ENCODE results near the gene MAP2K2. TPM values are rescaled to one million over a fixed set of nuclear protein-coding genes. Genes with fewer than 3 reads are reported as not detected.
"Not testable (repeated sequence)": the region's sequence is repeated elsewhere in the genome, so short reads cannot be mapped to it uniquely, and the experiment has no call there.

The MAP2K2 gene
- 100 to 1,000 TPM; 144 to 157 TPM for total RNA-seq

DNA sequence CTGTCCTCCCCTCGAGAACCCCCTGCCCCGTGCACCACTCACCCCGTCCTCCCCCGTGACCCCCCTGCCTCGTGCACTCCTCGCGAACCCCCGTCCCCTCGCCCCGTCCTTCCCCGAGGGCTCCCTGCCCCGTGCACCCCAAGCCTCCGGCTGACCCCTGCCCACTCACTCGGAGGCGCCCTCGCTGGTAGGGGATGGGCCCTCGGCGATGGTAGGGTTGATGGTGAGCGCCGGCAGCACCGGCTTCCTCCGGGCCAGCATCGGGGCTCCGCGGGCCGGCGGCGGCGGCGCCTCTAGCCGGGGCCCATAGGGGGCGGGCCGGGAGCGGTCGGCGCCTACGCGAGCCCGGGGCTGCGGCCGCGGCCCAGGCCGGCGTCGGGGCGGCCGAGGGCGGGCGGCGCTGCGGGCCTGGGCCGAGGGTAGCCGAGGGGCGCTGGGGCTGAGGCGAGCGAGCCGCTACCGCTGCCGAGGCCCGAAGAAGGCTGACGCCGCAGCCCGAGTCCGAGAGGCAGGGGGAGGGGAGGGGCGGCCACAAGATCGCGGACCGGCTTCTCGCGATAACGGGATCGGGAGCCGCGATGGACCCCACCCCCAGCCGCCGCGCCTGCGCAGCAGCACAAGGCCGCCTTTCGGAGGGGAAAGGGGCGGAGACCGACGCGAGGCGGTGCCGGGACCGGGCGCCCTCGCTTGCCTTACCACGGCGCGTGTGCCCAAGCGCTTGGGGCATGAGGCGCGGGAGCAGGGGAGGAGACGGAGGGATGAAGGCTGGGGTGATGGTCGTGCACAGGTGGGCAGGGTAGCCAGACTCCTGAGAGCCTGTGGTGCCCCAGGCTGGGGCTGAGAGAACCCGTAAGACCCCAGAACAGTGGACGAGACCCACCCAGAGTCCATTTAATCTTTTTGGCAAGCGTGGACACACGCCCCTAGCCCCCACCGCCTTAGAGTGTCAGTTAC lies at the start of gene MAP2K2:
Gene MAP2K2, minus strand, starts transcription at position 508 of the 954 bp plus-strand sequence. Its CDS starts 247 bp downstream, at position 261.
- Mint-ChIP-seq H3K36me3 (ENCODE audit: insufficient read depth in 2 of 2) (peaks cover 2 to 4% of the 10 kb centered on the region in 2 donors), H3K9me3 (no peaks in the 10 kb centered on the region), H3K4me3 (peak within 1 kb of the TSS; percentile 92 to 99), H3K27ac (peak within 1 kb of the TSS; percentile 94), H3K4me1 (ENCODE audit: low read depth) (peaks cover 26% of the 10 kb centered on the region), H3K27me3 (ENCODE audit: low read depth) (no peaks in the 10 kb centered on the region)
- ATAC-seq (replicated peaks in 1 of 2) (peak; percentile 95 to 96), DNase-seq (peak; percentile 97 to 98)

DNA sequence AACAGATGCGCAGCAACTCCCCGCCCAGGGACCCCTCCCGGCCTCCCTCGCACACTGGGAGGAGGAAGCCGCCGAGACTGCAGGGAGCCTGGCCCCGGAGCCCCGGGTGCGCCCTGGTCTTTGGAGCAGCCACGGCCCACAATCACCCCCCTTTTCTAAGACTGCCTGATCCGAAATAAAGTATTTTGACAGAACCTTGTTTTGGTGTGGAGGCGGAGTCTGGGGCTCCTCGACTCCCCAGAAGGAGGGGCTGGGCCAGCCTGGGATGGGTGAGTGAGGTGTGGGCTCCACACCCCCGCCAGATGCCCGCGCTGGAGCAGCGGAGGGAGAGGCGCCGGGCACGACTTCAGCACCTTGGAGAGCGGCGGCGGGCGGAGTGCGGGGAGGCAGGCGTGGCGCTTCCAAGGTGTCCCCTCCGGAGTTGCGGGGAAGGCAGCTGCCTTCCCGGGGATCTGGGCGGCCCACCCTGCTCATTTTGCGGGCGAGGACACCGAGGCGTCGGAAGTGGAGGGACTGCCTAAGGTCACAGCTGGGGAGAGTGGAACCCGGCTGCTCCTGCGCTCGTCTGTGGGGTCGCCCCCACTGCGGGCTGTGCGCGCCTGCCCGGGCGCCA lies 49.0 kb upstream of the MAP2K2 start:
- no peak overlapping the region for H3K27ac Mint-ChIP-seq
- no peak overlapping the region for H3K4me3 Mint-ChIP-seq
- peak; percentile 74 to 77 for ATAC-seq (replicated peaks in 1 of 2)

DNA sequence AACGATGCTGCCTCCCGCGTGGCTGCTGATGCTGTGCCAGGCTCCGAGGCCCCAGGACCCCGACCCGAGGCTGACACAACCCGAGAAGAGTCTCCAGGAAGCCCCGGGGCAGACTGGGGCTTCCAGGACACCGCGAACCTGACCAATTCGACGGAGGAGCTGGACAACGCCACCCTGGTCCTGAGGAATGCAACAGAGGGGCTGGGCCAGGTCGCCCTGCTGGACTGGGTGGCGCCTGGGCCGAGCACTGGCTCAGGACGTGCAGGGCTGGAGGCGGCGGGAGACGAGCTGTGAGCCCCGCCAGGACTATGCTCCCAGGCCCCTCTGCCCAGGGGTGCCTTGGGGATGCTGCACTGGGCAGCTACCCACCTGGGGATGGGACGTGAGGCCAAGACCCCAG lies 47.8 kb upstream of the MAP2K2 start:
- DNase-seq (no peak), ATAC-seq (replicated peaks in 1 of 2) (no peak)
- peaks cover 9% of the 10 kb centered on the region for H3K4me1 Mint-ChIP-seq (ENCODE audit: low read depth)

More for the DNA sequence above, 49.0 kb upstream of the MAP2K2 start:
- Mint-ChIP-seq H3K4me1 (ENCODE audit: low read depth) (peaks cover 9% of the 10 kb centered on the region), H3K36me3 (ENCODE audit: insufficient read depth in 2 of 2) (no peaks in the 10 kb centered on the region), H3K27me3 (ENCODE audit: low read depth) (peaks cover 18% of the 10 kb centered on the region), H3K9me3 (no peaks in the 10 kb centered on the region)
- peak; percentile 75 to 78 for DNase-seq

DNA sequence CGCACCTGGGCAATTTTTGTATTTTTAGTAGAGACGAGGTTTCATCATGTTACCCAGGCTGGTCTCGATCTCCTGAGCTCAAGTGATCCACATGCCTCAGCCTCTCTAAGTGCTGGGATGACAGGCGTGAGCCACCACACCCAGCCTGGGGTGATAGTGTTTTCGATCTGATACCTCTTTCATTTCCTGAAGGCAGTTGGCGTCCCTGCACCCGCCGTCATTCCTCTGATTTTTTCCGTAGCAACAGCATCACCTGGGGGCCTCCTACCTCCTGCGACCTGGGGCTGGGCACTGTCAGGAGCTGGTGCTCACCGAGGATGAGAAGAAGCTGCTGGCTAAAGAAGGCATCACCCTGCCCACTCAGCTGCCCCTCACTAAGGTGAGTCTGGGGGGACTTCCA lies 40.3 kb upstream of the MAP2K2 start:
- no peak for DNase-seq
- H3K36me3 Mint-ChIP-seq (ENCODE audit: insufficient read depth in 2 of 2), result no peaks in the 10 kb centered on the region
- H3K27ac Mint-ChIP-seq, result no peak overlapping the region
- peaks cover 9% of the 10 kb centered on the region for H3K27me3 Mint-ChIP-seq (ENCODE audit: low read depth)
- H3K4me1 Mint-ChIP-seq (ENCODE audit: low read depth), result no peaks in the 10 kb centered on the region
- no peaks in the 10 kb centered on the region for H3K9me3 Mint-ChIP-seq
- no peak overlapping the region for H3K4me3 Mint-ChIP-seq
- no peak for ATAC-seq (replicated peaks in 1 of 2)

More for the DNA sequence above, 47.8 kb upstream of the MAP2K2 start:
- Mint-ChIP-seq H3K9me3 (no peaks in the 10 kb centered on the region), H3K27ac (no peak overlapping the region), H3K36me3 (ENCODE audit: insufficient read depth in 2 of 2) (no peaks in the 10 kb centered on the region), H3K4me3 (no peak overlapping the region), H3K27me3 (ENCODE audit: low read depth) (peaks cover 18% of the 10 kb centered on the region)

DNA sequence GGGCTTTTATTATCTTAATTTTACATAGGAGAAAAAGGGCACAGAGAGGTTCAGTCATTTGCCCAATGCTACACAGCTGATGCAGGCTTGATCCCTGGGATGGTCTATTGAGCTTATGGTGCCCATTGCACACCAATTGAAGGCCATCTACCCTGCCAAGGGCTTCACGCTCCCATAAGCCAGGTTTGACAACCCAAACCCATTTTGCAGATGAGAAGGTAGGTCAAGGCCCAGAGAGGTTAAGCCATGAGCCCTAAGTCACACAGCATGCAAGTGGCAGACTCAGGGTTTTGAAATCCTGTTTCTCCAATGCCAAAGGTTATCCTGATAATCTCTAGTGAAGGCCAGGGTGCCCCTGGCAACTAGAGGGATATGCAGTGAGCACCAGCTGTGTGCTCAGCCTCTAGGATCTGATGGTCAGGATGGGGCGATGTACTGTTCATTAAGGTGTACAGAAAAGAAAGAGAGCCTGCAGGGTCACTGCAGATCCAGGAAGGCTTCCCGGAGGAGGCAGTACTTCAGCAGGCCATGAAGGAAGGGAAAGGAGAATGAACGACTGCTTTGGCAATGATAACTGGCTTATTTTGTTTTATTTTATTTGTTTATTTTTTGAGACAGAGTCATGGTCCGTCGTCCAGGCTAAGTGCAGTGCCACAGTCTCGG lies 37.6 kb upstream of the MAP2K2 start:
- Mint-ChIP-seq H3K36me3 (ENCODE audit: insufficient read depth in 2 of 2) (no peaks in the 10 kb centered on the region), H3K27ac (no peak overlapping the region), H3K4me3 (no peak overlapping the region), H3K27me3 (ENCODE audit: low read depth) (peaks cover 9% of the 10 kb centered on the region), H3K9me3 (no peaks in the 10 kb centered on the region), H3K4me1 (ENCODE audit: low read depth) (no peaks in the 10 kb centered on the region)
- DNase-seq (no peak), ATAC-seq (replicated peaks in 1 of 2) (no peak)

DNA sequence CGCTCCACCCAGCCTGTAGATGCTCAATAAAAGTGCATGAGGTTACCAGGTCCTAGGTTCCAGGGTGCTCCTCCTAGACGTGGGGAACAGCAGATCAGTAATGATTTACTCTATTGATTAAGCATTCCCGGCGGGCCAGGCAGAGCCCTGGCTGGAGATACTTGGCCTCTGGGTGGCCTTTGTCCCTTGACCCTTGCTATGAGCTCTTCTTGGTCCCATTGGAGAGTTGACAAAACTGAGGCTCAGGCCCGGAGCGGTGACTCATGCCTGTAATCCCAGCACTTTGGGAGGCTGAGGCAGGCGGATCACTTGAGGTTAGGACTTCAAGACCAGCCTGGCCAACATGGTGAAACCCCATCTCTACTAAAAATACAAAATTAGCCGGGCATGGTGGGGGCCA lies 34.0 kb upstream of the MAP2K2 start:
- not testable (repeated sequence) for H3K27ac Mint-ChIP-seq; H3K4me3 Mint-ChIP-seq; H3K9me3 Mint-ChIP-seq; DNase-seq; H3K27me3 Mint-ChIP-seq (ENCODE audit: low read depth); H3K36me3 Mint-ChIP-seq (ENCODE audit: insufficient read depth in 2 of 2); H3K4me1 Mint-ChIP-seq (ENCODE audit: low read depth); ATAC-seq (replicated peaks in 1 of 2)

DNA sequence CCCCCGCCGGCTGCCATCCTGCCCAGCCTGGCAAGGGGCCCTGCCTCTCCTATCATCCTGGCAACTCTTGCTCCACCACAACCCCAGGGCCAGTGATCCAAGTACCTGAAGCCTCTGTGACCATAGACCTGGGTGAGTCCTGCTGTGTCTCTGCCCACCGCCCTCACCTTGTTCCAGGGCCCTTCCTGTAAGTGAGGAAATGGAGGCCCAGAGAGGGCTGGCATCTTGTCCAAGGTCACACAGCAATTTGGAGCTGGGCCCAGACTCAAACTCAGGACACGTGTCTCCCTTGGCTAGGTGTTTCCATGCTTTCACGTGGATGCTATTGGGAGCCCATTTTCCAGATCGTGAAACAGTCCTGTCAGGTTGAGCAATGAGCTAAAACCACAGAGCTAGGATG lies 33.2 kb upstream of the MAP2K2 start:
- ATAC-seq (replicated peaks in 1 of 2) (no peak), DNase-seq (no peak)
- Mint-ChIP-seq H3K4me3 (no peak overlapping the region), H3K9me3 (no peaks in the 10 kb centered on the region), H3K27me3 (ENCODE audit: low read depth) (no peaks in the 10 kb centered on the region), H3K4me1 (ENCODE audit: low read depth) (peaks cover 14% of the 10 kb centered on the region), H3K27ac (no peak overlapping the region), H3K36me3 (ENCODE audit: insufficient read depth in 2 of 2) (no peaks in the 10 kb centered on the region)

DNA sequence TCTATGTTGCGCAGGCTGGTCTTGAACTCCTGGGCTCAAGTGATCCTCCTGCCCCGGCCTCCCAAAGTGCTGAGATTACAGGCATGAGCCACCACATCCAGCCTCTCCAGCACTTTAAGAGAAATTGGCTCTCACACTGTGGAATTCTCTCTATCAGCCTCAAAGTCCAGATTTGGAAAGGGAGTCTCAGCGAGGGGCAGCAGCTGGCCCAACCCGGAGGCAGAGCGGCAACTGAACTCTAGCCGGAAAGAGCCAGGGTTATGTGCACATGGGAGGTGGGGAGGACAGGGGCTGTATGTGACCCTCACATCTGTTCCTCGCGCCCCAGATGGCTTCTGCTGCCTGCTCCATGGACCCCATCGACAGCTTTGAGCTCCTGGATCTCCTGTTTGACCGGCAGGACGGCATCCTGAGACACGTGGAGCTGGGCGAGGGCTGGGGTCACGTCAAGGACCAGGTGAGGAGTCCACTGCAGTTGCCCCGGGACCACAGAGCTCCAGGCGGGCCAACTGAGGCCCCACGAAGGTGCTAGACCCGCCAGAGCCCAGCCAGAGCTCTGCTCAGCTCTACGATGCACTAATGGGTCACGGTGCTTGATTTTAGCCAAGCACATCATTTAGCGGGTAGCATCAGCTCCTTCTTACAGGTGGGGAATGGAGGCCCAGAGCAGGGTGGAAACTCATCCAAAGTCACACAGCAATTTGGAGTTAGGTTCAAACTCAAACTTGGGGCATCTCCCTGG lies 30.8 kb upstream of the MAP2K2 start:
- no peaks in the 10 kb centered on the region for H3K36me3 Mint-ChIP-seq (ENCODE audit: insufficient read depth in 2 of 2)
- ATAC-seq (replicated peaks in 1 of 2) (no peak), DNase-seq (no peak)
- no peaks in the 10 kb centered on the region for H3K9me3 Mint-ChIP-seq
- H3K4me3 Mint-ChIP-seq, result no peak overlapping the region
- peaks cover 14% of the 10 kb centered on the region for H3K4me1 Mint-ChIP-seq (ENCODE audit: low read depth)
- no peaks in the 10 kb centered on the region for H3K27me3 Mint-ChIP-seq (ENCODE audit: low read depth)
- no peak overlapping the region for H3K27ac Mint-ChIP-seq

DNA sequence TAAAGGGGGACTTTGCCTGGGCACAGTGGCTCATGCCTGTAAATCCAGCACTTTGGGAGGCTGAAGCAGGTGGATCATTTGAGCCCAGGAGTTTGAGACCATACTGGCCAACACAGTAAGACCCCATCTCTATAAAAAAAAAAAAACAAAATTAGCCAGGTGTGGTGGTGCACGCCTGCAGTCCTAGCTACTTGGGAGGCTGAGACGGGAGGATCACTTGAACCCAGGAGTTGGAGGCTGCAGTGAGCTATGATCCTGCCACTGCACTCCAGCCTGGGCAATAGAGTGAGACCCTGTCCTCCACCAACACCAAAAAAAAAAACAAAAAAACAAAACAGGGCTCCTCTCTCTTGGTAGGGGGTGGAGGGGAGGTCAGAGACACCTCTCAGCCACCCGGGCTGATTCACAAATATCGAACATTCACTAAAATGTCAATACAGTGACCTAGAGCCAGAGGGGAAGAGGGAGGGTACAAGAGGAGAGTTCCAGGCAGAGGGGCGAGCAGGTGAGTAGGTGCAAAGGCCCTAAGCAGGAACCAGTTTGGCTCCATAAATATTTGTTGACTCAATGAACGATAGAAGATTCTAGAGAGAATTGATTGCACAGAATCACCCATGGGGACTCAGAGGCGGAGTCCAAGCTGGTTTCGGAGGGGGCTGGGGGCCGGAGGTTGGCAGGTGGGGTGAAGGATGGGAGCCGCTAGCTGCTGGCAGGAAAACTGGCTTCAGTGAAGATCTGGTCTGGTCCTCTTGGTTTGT lies 28.5 kb upstream of the MAP2K2 start:
- no peaks in the 10 kb centered on the region for H3K36me3 Mint-ChIP-seq (ENCODE audit: insufficient read depth in 2 of 2)
- H3K27me3 Mint-ChIP-seq (ENCODE audit: low read depth), result no peaks in the 10 kb centered on the region
- peaks cover 14% of the 10 kb centered on the region for H3K4me1 Mint-ChIP-seq (ENCODE audit: low read depth)
- H3K27ac Mint-ChIP-seq, result no peak overlapping the region
- no peak for DNase-seq
- ATAC-seq (replicated peaks in 1 of 2), result no peak
- H3K9me3 Mint-ChIP-seq, result no peaks in the 10 kb centered on the region
- H3K4me3 Mint-ChIP-seq, result no peak overlapping the region

DNA sequence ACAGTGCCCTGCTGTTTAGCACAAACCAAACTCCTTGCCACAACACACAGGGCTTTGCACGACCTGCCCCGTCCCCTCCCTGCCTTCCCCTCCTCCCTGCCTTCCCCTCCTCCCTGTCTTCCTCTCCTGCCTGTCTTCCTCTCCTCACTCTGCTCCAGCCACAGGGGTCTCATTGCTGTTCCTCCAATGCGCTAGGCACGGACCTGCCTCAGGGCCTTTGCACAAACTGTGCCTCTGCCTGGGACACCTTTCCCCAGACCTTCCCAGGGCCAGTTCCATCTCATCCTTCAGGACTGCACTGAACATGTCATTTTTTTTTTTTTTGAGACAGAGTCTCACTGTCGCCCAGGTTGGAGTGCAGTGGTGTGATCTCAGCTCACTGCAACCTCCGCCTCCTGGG lies 27.7 kb upstream of the MAP2K2 start:
- Mint-ChIP-seq H3K27me3 (ENCODE audit: low read depth) (no peaks in the 10 kb centered on the region), H3K27ac (no peak overlapping the region), H3K9me3 (no peaks in the 10 kb centered on the region), H3K36me3 (ENCODE audit: insufficient read depth in 2 of 2) (no peaks in the 10 kb centered on the region), H3K4me1 (ENCODE audit: low read depth) (peaks cover 14% of the 10 kb centered on the region), H3K4me3 (no peak overlapping the region)
- no peak for DNase-seq
- ATAC-seq (replicated peaks in 1 of 2), result no peak

DNA sequence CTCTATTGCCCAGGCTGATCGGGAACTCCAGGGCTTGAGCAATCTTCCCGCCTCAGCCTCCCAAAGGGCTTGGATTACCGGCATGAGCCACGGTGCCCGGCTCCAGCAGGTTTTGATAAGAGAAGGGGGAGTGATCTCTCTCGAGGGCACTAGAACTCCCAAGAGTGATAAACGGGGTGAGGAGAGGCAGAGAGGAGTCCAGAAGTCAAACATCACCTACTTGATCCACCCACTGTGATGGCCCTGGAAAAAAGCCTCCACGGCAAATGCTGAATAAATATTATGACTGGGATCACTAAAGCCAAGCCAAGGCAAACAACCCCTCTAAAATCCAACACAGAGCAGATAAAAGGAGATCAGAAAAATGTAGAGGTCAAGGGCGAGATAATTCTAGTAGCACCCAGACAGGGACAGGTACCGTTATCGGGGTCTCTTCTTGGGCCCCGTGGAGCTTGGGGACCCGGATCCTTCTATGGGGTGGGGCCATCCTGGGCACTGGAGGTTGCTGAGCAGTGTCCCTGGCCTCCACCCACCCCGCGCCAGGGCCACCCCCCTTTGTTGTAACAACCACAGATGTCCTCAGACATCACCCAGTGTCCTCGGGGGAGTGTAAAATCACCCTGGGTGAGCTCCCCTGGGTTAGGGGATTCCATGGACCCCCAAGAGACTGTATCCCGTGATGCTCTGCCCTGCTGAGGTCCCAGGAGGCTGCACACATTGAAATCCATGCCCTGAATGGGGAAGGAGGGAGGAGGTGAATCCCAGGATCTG lies 25.8 kb upstream of the MAP2K2 start:
- Mint-ChIP-seq H3K27me3 (ENCODE audit: low read depth) (peaks cover 8% of the 10 kb centered on the region), H3K27ac (no peak overlapping the region), H3K4me1 (ENCODE audit: low read depth) (peaks cover 19% of the 10 kb centered on the region), H3K36me3 (ENCODE audit: insufficient read depth in 2 of 2) (no peaks in the 10 kb centered on the region), H3K9me3 (no peaks in the 10 kb centered on the region), H3K4me3 (no peak overlapping the region)
- ATAC-seq (replicated peaks in 1 of 2) (no peak), DNase-seq (no peak)
